PFSK-1 (cell line): Measurements from ENCODE around the gene TNFRSF21.
A peak's percentile ranks its signal among the peaks of the same experiment; 100 is the strongest.

Source experiments
- FOXP2 ChIP-seq: optimal IDR thresholded peaks from 2 replicates; pipeline ENCODE3; 2011; ENCODE audit warnings: borderline replicate concordance, control low read depth, inconsistent platforms; ENCODE audit not compliant: insufficient read depth; ENCODE audit errors: extremely low read length, extremely low read depth
- POLR2AphosphoS5 ChIP-seq: IDR thresholded peaks from 2 replicates; pipeline ENCODE4 v1.6.1; 2012; ENCODE audit warnings: low read depth, mild to moderate bottlenecking, control low read depth, low read length, moderate library complexity
- REST ChIP-seq, 2 experiments: IDR thresholded peaks; 2 replicates each; pipeline versions ENCODE4 v1.6.1 to v1.8.0; 2011 to 2012; ENCODE audit warnings: low read depth in 2 of 2, low read length in 2 of 2, control low read depth in 1 of 2, inconsistent platforms in 1 of 2, mild to moderate bottlenecking in 1 of 2, moderate library complexity in 1 of 2; ENCODE audit not compliant: insufficient read depth in 1 of 2
- SIN3A ChIP-seq: IDR thresholded peaks from 2 replicates; pipeline ENCODE4 v1.6.1; 2012; ENCODE audit warnings: mild to moderate bottlenecking, low read length, moderate library complexity, borderline replicate concordance; ENCODE audit not compliant: insufficient read depth
- TAF1 ChIP-seq: IDR thresholded peaks from 2 replicates; pipeline ENCODE4 v1.6.1; 2012; ENCODE audit warnings: low read length, control low read depth, borderline replicate concordance; ENCODE audit not compliant: insufficient read depth

The TNFRSF21 gene

GRCh38 chr6:47247227-47247797 lies 62.4 kb downstream of the TNFRSF21 start:
- TF ChIP-seq SIN3A (no peak), POLR2AphosphoS5 (no peak), TAF1 (no peak), FOXP2 (no peak), REST (IDR thresholded peaks at IDR 0.05; ENCODE audit: insufficient read depth in 1 of 2, low read depth in 2 of 2, low read length in 2 of 2) (no peak)

- TF ChIP-seq FOXP2 (no peak), REST (IDR thresholded peaks at IDR 0.05; ENCODE audit: insufficient read depth in 1 of 2, low read depth in 2 of 2, low read length in 2 of 2) (no peak), POLR2AphosphoS5 (no peak), SIN3A (no peak), TAF1 (no peak)
These were observed 63.2 kb downstream of the TNFRSF21 start for GRCh38 chr6:47246551-47246950.

GRCh38 chr6:47245745-47246371 lies 63.8 kb downstream of the TNFRSF21 start:
- no peak for TF ChIP-seq POLR2AphosphoS5
- no peak for TF ChIP-seq TAF1
- no peak for TF ChIP-seq SIN3A
- TF ChIP-seq REST (IDR thresholded peaks at IDR 0.05; ENCODE audit: insufficient read depth in 1 of 2, low read depth in 2 of 2, low read length in 2 of 2), result no peak
- no peak for TF ChIP-seq FOXP2

- TF ChIP-seq FOXP2 (peak; percentile 52), REST (IDR thresholded peaks at IDR 0.05; ENCODE audit: insufficient read depth in 1 of 2, low read depth in 2 of 2, low read length in 2 of 2) (no peak), TAF1 (no peak), POLR2AphosphoS5 (no peak)
These were observed 67.0 kb downstream of the TNFRSF21 start for GRCh38 chr6:47242483-47243386.
